ENCODE measurements around the gene SMG1. TPM values are rescaled to one million over a fixed set of nuclear protein-coding genes. Genes with fewer than 3 reads are reported as not detected.

Gene SMG1
- total and polyA plus RNA-seq, 2 of the 13 experiments (the other 11 are each of a cell fraction or from before 2014, with no cell fraction given) = 48.7 to 53.7 TPM

DNA sequence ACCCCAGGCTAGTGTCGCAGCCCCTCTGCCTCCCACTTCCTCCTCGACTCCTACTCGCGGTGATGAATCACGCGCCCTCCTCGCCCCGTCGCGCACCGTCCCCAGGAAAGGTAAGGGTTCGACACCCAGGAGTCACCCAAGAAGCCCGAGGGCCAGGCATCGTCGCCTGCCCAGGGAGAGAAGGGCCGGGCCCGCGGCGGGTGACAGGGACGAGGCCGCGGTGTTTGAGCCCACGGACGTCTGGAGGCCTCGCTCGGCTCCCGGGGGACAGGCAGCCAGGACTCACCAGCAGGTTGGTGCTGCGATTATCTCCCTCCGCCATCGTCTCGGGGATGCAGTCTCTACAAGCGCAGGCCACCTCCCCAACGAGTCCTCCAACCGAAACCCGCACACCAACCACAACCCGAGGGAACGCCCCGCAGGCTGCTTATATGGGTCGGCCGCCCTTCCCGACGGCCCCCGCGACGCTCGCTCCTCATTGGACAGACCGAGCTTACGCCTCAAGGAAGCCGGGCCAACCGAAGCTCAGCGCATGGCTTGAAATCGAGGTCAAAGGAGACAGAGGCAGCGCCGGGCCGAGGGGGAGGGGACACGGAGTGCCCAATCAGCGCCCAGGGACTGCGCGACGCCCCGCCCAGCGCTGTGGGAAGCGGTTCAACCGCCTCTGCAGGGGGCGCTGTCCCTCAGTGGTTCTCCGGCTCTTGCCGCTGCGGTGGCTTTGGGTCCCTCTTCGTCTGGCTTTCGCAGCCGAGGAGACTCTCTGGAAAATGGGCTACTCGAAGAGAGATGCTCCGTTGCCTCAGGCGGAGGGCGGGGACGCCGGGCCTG, 124.8 kb downstream of the SMG1 start, which contains the start of gene ARL6IP1 (continued):
- TF ChIP-seq, protein P1, sequence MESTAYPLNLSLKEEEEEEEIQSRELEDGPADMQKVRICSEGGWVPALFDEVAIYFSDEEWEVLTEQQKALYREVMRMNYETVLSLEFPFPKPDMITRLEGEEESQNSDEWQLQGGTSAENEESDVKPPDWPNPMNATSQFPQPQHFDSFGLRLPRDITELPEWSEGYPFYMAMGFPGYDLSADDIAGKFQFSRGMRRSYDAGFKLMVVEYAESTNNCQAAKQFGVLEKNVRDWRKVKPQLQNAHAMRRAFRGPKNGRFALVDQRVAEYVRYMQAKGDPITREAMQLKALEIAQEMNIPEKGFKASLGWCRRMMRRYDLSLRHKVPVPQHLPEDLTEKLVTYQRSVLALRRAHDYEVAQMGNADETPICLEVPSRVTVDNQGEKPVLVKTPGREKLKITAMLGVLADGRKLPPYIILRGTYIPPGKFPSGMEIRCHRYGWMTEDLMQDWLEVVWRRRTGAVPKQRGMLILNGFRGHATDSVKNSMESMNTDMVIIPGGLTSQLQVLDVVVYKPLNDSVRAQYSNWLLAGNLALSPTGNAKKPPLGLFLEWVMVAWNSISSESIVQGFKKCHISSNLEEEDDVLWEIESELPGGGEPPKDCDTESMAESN (CRISPR knock-in tag; conservative IDR thresholded peaks at IDR 0.05) = peak; percentile 100
- TF ChIP-seq, protein P2, sequence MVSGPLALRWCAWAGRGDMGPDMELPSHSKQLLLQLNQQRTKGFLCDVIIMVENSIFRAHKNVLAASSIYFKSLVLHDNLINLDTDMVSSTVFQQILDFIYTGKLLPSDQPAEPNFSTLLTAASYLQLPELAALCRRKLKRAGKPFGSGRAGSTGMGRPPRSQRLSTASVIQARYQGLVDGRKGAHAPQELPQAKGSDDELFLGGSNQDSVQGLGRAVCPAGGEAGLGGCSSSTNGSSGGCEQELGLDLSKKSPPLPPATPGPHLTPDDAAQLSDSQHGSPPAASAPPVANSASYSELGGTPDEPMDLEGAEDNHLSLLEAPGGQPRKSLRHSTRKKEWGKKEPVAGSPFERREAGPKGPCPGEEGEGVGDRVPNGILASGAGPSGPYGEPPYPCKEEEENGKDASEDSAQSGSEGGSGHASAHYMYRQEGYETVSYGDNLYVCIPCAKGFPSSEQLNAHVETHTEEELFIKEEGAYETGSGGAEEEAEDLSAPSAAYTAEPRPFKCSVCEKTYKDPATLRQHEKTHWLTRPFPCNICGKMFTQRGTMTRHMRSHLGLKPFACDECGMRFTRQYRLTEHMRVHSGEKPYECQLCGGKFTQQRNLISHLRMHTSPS (CRISPR knock-in tag; IDR thresholded peaks at IDR 0.05; ENCODE audit: low read depth) = peak; percentile 67; the same call in 1 of the 2 replicates
- TF ChIP-seq, protein P3, sequence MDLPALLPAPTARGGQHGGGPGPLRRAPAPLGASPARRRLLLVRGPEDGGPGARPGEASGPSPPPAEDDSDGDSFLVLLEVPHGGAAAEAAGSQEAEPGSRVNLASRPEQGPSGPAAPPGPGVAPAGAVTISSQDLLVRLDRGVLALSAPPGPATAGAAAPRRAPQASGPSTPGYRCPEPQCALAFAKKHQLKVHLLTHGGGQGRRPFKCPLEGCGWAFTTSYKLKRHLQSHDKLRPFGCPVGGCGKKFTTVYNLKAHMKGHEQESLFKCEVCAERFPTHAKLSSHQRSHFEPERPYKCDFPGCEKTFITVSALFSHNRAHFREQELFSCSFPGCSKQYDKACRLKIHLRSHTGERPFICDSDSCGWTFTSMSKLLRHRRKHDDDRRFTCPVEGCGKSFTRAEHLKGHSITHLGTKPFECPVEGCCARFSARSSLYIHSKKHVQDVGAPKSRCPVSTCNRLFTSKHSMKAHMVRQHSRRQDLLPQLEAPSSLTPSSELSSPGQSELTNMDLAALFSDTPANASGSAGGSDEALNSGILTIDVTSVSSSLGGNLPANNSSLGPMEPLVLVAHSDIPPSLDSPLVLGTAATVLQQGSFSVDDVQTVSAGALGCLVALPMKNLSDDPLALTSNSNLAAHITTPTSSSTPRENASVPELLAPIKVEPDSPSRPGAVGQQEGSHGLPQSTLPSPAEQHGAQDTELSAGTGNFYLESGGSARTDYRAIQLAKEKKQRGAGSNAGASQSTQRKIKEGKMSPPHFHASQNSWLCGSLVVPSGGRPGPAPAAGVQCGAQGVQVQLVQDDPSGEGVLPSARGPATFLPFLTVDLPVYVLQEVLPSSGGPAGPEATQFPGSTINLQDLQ (CRISPR knock-in tag; IDR thresholded peaks at IDR 0.05) = peak; percentile 94; the same call in 1 of the 2 replicates
- TF ChIP-seq, protein P4, sequence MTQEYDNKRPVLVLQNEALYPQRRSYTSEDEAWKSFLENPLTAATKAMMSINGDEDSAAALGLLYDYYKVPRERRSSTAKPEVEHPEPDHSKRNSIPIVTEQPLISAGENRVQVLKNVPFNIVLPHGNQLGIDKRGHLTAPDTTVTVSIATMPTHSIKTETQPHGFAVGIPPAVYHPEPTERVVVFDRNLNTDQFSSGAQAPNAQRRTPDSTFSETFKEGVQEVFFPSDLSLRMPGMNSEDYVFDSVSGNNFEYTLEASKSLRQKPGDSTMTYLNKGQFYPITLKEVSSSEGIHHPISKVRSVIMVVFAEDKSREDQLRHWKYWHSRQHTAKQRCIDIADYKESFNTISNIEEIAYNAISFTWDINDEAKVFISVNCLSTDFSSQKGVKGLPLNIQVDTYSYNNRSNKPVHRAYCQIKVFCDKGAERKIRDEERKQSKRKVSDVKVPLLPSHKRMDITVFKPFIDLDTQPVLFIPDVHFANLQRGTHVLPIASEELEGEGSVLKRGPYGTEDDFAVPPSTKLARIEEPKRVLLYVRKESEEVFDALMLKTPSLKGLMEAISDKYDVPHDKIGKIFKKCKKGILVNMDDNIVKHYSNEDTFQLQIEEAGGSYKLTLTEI (CRISPR knock-in tag; conservative IDR thresholded peaks at IDR 0.05) = no peak; the same call in none of the 2 replicates
- TF ChIP-seq TMF1 (CRISPR knock-in tag; IDR thresholded peaks at IDR 0.05; ENCODE audit: low read depth) (peak; percentile 99), ZNF234 (CRISPR knock-in tag; conservative IDR thresholded peaks at IDR 0.05) (no peak; the same call in 1 of the 2 replicates), NCOA1 (CRISPR knock-in tag; IDR thresholded peaks at IDR 0.05) (peak; percentile 94), TEAD3 (CRISPR knock-in tag; optimal IDR thresholded peaks at IDR 0.05; ENCODE audit: borderline replicate concordance) (peak; percentile 80), ZNF883 (CRISPR knock-in tag; IDR thresholded peaks at IDR 0.05; ENCODE audit: not compliant biosample characterization) (peak; percentile 98), ZNF629 (CRISPR knock-in tag; conservative IDR thresholded peaks at IDR 0.05) (peak; percentile 99), KDM5A (IDR thresholded peaks at IDR 0.05; ENCODE audit: borderline replicate concordance, low read length) (peak; percentile 76; the same call in 1 of the 2 replicates)
- TF ChIP-seq, protein P5, sequence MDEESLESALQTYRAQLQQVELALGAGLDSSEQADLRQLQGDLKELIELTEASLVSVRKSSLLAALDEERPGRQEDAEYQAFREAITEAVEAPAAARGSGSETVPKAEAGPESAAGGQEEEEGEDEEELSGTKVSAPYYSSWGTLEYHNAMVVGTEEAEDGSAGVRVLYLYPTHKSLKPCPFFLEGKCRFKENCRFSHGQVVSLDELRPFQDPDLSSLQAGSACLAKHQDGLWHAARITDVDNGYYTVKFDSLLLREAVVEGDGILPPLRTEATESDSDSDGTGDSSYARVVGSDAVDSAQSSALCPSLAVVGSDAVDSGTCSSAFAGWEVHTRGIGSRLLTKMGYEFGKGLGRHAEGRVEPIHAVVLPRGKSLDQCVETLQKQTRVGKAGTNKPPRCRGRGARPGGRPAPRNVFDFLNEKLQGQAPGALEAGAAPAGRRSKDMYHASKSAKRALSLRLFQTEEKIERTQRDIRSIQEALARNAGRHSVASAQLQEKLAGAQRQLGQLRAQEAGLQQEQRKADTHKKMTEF (CRISPR knock-in tag; IDR thresholded peaks at IDR 0.05) = peak; percentile 100
- TF ChIP-seq, protein P6, sequence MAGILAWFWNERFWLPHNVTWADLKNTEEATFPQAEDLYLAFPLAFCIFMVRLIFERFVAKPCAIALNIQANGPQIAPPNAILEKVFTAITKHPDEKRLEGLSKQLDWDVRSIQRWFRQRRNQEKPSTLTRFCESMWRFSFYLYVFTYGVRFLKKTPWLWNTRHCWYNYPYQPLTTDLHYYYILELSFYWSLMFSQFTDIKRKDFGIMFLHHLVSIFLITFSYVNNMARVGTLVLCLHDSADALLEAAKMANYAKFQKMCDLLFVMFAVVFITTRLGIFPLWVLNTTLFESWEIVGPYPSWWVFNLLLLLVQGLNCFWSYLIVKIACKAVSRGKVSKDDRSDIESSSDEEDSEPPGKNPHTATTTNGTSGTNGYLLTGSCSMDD (CRISPR knock-in tag; IDR thresholded peaks at IDR 0.05) = peak; percentile 87; the same call in 1 of the 2 replicates
- TF ChIP-seq, protein P7, sequence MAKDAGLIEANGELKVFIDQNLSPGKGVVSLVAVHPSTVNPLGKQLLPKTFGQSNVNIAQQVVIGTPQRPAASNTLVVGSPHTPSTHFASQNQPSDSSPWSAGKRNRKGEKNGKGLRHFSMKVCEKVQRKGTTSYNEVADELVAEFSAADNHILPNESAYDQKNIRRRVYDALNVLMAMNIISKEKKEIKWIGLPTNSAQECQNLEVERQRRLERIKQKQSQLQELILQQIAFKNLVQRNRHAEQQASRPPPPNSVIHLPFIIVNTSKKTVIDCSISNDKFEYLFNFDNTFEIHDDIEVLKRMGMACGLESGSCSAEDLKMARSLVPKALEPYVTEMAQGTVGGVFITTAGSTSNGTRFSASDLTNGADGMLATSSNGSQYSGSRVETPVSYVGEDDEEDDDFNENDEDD (CRISPR knock-in tag; IDR thresholded peaks at IDR 0.05; ENCODE audit: borderline replicate concordance) = peak; percentile 91
